AG04450 (cell line): ENCODE measurements around the gene GSE1. TPM values are rescaled to one million over a fixed set of nuclear protein-coding genes. Genes with fewer than 3 reads are reported as not detected.

Experiments used
- CTCF ChIA-PET: fragments of 300-600, 350-600 bp; formaldehyde crosslinking; extraction: SDS; loops from one replicate; lab custom pipeline; 2022; ENCODE audit warnings: antibody characterized with exemption, inconsistent platforms; lab: Charles Lee
- POLR2A ChIA-PET: fragments of 350-600 bp; formaldehyde crosslinking; extraction: SDS; loops from one replicate; lab custom pipeline; 2021; ENCODE audit warnings: antibody characterized with exemption, inconsistent platforms; lab: Yijun Ruan, JAX
- DNase-seq: peaks from one replicate; pipeline ENCODE4 v3.0.0-alpha.2; 2011; ENCODE audit warnings: low read depth, low spot score
- H3K27ac ChIP-seq: one replicate; pipeline ENCODE4 v1.5.1; 2012; ENCODE audit warnings: low read depth, low read length, control low read depth
- H3K27me3 ChIP-seq: one replicate; pipeline ENCODE4 v1.6.0; 2012; ENCODE audit warnings: low read length; ENCODE audit not compliant: control insufficient read depth, insufficient read depth
- H3K4me3 ChIP-seq: 2 replicates; pipeline ENCODE4 v1.5.1; 2011; ENCODE audit warnings: mild to moderate bottlenecking, low read depth, low read length, control low read depth
- H3K9me3 ChIP-seq: 2 replicates; pipeline ENCODE4 v1.5.1; 2012; ENCODE audit warnings: low read length; ENCODE audit not compliant: control insufficient read depth, insufficient read depth
- polyA plus RNA-seq: library from polyadenylated mRNA; depleted of rRNA; stranded (reverse); fragments of >200 nt; gene quantifications from 2 replicates; pipeline ENCODE4 v1.2.3, GENCODE V29; 2011
- TF ChIP-seq, protein P1 (sequence below): IDR thresholded peaks from 2 replicates; pipeline ENCODE4 v1.5.1; 2011; ENCODE audit warnings: low read depth, low read length, control low read depth, inconsistent platforms

The GSE1 gene
- polyA plus RNA-seq, 1 experiment: 18.2 TPM

DNA sequence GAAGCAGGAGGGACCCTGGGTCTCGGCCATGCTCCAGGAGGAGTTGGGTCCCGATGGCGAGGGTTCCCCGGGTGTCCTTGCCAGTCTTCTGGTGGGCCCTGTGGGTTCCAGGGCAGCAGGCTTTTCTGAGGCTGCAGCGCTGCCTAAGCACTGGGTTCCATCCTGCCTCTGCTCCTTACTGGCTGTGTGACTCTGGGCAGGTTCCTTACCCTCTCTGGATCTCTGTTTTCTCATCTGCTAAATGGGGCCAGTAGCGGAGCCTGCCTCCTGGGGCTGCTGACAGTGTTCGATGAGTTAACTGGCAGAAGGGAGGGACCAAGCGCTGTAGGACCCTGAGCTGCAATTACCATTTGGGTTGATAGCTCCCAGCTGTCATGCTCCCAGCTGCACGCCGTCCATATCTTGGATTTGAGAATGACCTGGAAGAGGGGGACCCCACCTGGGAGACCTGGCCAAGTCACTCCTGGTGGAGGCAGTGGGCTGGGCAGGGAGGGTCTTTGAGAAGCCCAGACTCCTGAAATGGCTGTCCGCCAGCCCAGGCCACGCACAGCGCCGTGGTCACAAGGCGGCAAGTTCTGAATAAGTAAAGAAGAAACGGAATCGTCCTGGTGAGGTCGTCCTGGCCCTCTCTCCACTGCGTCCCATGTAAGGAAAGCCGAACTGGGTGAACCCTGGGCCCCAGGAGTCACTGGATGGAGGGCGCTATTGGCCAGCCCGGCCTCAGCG is 47.2 kb upstream of the GSE1 start:
- H3K4me3 ChIP-seq: no peak overlapping the region
- TF ChIP-seq, protein P1, sequence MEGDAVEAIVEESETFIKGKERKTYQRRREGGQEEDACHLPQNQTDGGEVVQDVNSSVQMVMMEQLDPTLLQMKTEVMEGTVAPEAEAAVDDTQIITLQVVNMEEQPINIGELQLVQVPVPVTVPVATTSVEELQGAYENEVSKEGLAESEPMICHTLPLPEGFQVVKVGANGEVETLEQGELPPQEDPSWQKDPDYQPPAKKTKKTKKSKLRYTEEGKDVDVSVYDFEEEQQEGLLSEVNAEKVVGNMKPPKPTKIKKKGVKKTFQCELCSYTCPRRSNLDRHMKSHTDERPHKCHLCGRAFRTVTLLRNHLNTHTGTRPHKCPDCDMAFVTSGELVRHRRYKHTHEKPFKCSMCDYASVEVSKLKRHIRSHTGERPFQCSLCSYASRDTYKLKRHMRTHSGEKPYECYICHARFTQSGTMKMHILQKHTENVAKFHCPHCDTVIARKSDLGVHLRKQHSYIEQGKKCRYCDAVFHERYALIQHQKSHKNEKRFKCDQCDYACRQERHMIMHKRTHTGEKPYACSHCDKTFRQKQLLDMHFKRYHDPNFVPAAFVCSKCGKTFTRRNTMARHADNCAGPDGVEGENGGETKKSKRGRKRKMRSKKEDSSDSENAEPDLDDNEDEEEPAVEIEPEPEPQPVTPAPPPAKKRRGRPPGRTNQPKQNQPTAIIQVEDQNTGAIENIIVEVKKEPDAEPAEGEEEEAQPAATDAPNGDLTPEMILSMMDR: no peak
- H3K9me3 ChIP-seq: peaks cover 17% of the 10 kb centered on the region
- H3K27me3 ChIP-seq: no peaks in the 10 kb centered on the region
- no peak overlapping the region for H3K27ac ChIP-seq
- no peak for DNase-seq
- ChIA-PET CTCF (interaction anchor here (1.5 kb wide), 1 partner anchor 50 kb away, joined by 3 read pairs; no protein-coding TSS in a partner anchor), POLR2A (no interaction called here)

- ChIA-PET CTCF (interaction anchor here (1.5 kb wide), 1 partner anchor 49 kb away, joined by 3 read pairs; no protein-coding TSS in a partner anchor), POLR2A (no interaction called here)
- TF ChIP-seq, protein P1: no peak
- Histone ChIP-seq H3K27ac (no peak overlapping the region), H3K4me3 (no peak overlapping the region), H3K27me3 (no peaks in the 10 kb centered on the region), H3K9me3 (peaks cover 21% of the 10 kb centered on the region)
- no peak for DNase-seq
These were observed 46.5 kb upstream of the GSE1 start for GRCh38 chr16:85566561-85567100.

- no peak for DNase-seq
- CTCF ChIA-PET: interaction anchor here (1.0 to 1.5 kb wide), 2 partner anchors 44 to 49 kb away, joined by 3 read pairs; no protein-coding TSS in a partner anchor
- H3K27ac ChIP-seq: no peak overlapping the region
- POLR2A ChIA-PET: no interaction called here
- H3K9me3 ChIP-seq: peaks cover 21% of the 10 kb centered on the region
- no peak overlapping the region for H3K4me3 ChIP-seq
- H3K27me3 ChIP-seq: no peaks in the 10 kb centered on the region
- TF ChIP-seq, protein P1: no peak
These were observed 45.8 kb upstream of the GSE1 start for GRCh38 chr16:85567101-85567866.

DNA sequence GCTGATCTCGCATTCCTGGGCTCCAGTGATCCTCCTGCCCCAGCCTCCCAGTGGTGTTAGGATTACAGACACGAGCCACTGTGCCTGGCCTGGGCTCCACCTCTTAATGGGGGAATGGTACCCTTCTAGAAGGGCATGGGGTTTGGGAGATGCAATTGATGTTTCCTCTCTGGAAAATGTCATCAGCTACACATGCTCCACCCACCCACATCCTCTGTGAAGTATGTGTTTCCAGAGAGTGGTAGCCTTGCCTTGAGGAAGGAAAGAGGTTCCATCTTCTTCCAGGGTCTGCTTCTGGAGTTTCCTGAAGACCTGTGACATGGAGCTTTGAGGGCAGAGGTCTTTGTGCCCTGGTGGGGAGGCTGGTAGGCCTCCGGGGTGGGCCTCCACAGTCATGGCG is 45.2 kb upstream of the GSE1 start:
- peaks cover 21% of the 10 kb centered on the region for H3K9me3 ChIP-seq
- no peak for DNase-seq
- POLR2A ChIA-PET: no interaction called here
- H3K27ac ChIP-seq: peak overlapping the region; percentile 11
- H3K27me3 ChIP-seq: no peaks in the 10 kb centered on the region
- TF ChIP-seq, protein P1: no peak
- CTCF ChIA-PET: interaction anchor here (1.0 kb wide), 1 partner anchor 43 kb away, joined by 3 read pairs; no protein-coding TSS in a partner anchor
- H3K4me3 ChIP-seq: no peak overlapping the region
